GM19395 (cell line): ENCODE measurements around the gene GOLGA8O.
"Not testable (repeated sequence)": the region's sequence is repeated elsewhere in the genome, so short reads cannot be mapped to it uniquely, and the experiment has no call there.

Experiments used
- ATAC-seq: cut with Tn5 transposase; IDR thresholded peaks from one replicate; pipeline ENCODE4 v1.9.1; 2021; ENCODE audit warnings: mild to moderate bottlenecking, moderate library complexity; ENCODE audit not compliant: unreplicated experiment

The GOLGA8O gene, protein sequence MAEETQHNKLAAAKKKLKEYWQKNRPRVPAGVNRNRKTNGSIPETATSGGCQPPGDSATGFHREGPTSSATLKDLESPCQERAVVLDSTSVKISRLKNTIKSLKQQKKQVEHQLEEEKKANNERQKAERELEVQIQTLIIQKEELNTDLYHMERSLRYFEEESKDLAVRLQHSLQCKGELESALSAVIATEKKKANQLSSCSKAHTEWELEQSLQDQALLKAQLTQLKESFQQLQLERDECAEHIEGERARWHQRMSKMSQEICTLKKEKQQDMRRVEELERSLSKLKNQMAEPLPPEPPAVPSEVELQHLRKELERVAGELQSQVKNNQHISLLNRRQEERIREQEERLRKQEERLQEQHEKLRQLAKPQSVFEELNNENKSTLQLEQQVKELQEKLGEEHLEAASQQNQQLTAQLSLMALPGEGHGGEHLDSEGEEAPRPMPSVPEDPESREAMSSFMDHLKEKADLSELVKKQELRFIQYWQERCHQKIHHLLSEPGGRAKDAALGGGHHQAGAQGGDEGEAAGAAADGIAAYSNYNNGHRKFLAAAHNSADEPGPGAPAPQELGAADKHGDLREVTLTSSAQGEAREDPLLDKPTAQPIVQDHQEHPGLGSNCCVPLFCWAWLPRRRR

DNA sequence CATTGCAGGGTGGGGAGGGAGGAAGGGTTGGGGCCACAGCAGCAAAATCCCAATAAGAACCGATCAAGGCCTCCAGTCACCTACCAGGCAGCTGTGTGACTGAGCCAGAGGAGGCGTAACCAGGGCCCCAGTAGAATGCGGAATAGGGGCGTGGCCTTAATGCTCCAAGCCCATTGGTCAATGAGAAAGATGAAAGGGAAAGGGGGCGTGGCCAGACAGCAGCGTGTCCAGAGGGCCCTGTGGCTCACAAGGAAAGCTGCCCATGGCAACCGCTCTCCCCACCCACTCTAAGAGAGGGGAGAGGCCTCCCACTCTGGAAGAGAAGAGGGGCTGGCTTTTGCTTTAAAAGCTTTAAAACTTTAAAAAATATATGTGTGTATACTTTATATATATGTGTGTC lies at the start of gene GOLGA8O:
Gene GOLGA8O, minus strand, starts transcription at position 101 of the 400 bp plus-strand sequence. Its CDS starts 98 bp downstream, at position 3.
- ATAC-seq = not testable (repeated sequence)

DNA sequence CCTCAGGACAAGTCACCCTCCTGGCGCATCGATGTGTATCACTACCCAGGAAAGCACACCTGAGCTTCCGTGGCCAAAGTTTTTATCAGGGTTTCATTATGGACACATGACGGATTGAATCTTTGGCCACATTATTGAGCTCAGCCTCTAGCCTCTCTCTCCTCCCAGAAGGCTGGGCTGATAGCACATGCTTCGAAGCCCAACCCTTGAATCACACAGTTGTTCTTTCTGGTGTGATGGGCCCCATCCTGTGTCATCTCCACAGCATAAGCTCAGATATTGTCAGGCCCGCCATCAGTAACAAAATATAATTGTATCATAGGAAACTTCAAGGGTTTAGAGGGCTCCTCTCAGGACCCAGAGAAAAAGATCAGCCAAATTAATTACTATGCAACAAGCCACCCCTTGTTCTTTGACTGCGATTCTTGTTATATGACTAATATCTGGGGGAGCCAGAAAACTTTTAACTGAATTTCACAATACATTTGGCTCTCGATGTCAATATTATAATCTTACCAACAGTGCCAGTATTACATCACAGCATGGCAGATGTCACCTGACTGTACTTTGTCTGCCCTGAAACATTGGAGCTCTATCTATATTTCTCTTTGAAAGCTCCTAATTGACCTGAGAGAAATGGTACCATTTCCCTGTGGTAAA lies 48.8 kb upstream of the GOLGA8O start:
- not testable (repeated sequence) for ATAC-seq

DNA sequence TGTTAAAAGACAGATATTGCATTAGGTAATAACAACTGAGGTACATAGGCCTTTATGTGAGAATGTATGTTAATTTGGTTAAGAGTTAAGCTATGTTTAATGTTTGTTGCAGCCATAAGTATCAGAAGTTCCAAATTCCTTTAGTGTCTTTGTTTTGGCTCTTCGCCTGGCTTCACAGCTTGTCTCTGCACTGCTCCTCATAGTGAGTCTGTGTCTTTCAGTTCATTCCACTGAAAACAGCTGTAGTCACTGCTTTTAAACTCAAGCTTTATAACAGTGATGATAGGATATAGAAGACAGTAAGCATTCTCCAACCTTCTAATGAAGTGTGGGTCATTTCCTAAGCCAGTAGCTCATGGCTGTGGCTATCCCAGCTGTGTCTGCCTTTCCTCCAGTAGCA lies 47.5 kb upstream of the GOLGA8O start:
- ATAC-seq = not testable (repeated sequence)

DNA sequence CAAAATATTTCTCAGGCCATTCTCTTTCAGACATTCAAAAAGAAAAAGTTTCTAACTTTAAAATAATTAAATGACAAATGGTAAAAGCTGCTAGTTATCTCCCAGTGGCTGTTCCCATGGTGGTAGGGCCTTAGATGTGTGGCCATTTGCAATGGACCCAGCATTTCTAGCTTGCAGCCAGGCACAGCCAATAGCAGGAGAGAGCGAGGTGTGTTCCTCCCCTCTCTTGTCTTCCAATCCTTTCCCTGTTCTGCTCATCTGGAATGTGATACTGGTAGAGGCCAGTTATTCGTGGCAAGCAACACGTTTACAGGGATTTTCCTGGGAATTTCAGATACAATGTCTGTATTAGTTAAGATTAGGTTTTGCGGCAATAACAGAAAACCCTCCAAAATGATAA lies 37.3 kb upstream of the GOLGA8O start:
- not testable (repeated sequence) for ATAC-seq

DNA sequence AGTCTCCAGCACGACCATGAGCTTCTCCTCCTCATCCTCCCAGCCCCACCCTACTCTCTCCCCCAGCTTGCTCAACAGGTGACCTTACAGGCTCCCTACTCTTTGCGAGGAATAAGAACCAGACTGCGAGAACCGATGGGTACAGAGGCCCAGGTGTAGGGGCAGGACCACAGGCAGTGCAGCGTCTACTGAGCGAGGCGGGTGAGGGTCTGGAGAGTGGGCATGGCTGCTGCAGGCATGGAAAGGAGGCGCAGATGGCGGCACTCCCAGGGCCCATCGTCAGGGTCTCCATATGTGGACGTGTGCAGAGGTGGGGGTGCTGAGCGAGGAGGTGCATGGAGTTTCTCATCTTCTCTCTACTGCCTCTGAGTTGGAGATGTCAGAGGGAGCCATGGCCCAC lies 31.0 kb upstream of the GOLGA8O start:
- ATAC-seq = not testable (repeated sequence)

DNA sequence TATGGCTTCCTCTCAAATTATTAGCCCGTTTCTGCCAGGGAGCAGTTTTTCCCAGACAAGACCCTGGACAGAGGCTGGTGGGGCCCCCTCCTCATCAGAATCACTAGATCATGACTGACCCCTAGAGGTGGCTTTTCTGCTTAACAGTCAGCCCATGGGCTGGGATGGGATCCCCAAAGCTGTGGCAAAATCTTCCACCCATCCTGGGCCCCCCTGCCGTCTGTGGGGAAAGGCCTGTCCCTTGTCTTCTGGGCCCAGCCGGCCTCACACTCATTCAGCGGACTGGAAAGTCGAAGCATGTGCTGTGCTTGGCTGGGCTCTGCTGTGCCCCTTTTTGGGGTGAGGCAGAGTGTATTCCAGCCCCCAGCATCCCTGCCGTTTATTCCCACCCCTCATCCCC lies 27.9 kb upstream of the GOLGA8O start:
- not testable (repeated sequence) for ATAC-seq

DNA sequence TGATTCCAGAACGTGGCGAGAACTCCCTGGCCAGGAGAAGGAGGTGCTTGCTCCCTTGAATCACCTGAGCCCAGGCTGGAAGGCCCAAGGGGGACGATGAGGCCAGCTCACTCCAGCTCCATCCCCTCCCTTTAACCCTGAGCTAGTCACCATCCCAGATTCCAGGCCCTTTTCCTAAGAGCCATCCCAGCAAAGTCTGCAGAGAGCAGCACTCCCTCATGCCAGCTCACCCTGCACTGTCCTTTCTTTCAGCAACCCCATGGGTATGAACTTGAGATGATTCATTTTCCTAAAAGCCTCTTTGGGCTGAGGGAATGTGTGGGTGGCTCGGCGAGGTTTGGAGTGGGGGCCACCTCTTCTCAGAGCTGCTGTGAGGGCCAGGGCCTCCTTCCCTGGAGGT lies 26.2 kb upstream of the GOLGA8O start:
- not testable (repeated sequence) for ATAC-seq

DNA sequence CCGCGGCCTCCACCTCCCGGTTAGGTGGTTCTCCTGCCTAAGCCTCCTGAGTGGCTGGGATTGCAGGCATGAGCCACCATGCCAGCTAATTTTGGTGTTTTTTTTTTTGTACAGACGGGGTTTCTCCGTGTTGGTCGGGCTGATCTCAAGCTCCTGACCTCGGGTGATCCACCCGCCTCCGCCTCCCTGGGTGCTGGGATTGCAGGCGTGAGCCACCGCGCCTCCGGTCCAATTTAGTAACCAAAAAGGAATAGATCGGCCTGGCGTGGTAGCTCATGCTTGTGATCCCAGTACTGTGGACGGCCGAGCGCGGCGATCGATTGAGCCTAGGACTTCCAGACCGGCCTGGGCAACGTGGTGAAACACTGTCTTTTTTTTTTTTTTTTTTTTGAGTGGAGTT lies 12.6 kb upstream of the GOLGA8O start:
- ATAC-seq = not testable (repeated sequence)

DNA sequence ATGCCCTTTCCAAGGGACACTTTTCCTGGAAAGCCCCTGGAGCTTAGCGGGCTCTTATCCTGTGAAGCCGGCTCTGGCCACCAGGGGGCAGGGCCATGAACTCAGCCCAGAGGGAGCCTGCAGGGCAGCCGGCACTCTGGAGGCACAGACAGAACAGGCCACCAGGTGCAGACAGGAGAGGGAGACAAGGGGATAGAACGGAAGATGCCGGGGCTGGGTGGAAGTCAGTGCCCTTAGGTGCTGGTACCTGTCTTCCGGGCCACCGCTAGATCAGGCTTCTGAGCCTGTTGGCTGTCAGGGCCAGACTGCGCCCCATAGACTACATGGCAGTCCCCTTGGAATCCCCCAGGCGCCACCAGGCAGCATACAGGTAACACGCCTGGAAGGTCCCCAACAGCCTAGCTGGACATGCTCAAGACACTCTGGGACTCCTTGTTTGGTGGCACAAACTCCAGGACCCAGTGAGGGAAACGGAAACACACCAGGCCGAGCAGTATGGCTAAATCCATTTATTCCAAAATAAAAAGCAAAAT lies 14.9 kb downstream of the GOLGA8O start:
- not testable (repeated sequence) for ATAC-seq

DNA sequence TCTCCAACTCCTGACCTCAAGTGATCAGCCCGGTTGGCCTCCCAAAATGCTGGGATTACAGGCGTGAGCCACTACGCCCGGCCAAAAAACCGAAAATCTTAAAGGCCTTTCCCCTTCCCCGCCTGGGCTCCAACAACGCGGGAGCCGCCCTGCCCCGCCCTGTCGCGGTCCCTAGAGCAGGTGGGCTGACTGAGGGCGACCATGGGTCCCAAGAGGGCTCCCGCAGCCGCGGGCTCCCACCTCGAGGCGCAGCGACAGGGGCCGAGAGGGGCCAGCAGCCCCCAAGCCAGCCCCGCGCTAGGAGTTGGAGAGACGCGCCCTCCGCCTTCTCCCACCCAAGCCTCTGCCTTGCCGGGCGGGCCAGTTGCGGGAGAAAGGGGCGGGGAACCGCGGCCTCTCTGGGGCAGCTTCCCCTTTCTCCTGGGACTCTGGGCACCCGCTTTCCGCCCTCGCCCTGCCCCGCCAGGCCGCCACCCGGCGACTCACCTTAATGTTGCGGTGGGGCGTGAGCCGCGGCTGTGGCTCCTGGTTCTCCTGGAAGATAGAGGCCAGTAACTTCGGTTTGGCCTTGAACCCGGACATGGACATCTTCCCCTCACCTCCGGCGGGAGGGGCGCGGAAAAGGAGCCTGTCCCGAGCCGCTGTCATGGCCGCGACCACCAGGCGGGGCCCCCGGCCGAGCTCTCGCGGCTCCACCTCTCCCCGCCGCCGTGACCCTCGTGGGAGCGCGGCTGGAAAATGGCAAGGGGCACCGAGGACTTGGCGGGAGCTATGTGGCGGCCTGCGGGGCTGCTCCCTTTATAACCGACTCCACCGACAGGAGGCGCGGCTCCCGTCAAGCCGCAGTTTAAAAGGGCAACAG lies 21.1 kb downstream of the GOLGA8O start:
- not testable (repeated sequence) for ATAC-seq

DNA sequence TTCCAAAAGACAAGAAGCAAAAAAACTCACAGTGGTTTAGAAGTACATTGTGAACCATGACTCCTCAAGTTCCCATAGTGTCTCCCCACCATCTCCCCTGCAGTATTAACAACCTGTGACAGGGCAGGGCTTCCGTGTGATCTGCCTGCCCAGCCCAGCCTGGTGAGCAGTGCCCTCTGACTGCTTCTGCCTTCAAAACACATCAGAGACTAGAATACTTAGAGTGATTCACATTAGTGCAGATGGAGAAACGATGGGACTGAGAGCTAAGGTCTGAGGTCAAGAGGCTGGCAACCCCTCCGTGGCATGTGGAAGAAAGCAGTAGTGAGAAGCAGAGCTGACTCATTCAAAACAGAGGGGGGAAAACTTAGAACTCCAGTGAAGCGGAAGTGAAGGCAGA lies 27.8 kb downstream of the GOLGA8O start:
- not testable (repeated sequence) for ATAC-seq

DNA sequence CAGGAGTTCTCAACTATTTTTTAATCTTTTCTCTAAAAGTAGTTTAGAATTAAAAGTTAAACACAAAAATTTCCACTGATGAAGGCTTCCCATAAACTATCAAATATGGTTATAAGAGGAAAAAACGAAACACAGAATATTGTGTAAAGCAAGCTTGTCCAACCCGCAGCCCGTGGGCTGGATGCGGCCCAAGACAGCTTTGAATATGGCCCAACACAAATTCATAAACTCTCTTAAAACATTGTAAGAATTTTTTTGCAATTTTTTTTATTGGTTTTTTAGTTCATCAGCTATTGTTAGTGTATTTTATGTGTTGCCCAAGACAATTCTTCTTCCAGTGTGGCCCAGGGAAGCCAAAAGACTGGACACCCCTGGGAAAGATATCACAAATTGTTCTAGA lies 28.9 kb downstream of the GOLGA8O start:
- not testable (repeated sequence) for ATAC-seq

DNA sequence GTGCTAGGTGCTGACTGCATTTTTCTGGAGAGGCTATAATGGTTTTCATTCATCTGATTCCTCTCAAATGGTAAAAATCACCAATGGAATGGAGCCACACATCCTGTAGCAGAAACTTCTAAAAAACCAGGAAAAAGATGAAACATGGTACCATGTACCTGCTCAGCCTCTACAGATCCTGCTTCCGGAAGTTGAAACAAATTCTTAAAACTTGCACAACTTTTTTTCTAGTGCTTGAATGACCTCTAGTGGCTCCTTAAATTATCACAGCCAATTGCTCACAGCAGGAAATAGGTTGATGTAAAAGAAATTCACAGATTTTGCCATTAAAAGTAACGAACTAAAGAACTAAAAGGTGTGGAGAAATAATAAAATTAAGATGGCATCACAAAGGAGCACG lies 47.5 kb downstream of the GOLGA8O start:
- ATAC-seq = not testable (repeated sequence)

DNA sequence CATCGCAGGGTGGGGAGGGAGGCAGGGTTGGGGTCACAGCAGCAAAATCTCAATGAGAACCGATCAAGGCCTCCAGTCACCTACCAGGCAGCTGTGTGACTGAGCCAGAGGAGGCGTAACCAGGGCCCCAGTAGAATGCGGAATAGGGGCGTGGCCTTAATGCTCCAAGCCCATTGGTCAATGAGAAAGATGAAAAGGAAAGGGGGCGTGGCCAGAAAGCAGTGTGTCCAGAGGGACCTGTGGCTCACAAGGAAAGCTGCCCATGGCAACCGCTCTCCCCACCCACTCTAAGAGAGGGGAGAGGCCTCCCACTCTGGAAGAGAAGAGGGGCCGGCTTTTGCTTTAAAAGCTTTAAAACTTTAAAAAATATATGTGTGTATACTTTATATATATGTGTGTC lies 52.2 kb downstream of the GOLGA8O start, which contains the start of gene GOLGA8K:
Gene GOLGA8K, minus strand, starts transcription at position 101 of the 400 bp plus-strand sequence. Its CDS starts 98 bp downstream, at position 3.
- not testable (repeated sequence) for ATAC-seq

DNA sequence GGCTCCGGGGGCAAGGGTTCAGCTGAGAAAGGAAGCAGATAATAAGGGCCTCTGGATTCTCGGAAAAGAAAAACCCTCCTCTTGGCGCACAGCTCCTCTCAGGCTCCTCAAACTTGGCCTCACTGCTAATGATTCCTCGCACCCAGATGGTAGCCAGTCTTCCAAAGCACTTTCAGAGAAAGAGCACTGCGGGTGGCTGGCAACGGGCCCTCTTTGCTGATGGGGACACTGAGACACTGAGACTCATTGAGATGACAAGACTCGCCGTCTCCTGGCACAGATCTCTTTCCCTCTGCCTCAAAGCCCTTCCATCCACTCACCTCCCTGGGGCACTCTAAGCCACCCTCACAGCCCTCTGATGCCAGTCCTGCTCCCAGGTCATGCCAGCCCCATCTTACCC lies 58.9 kb downstream of the GOLGA8O start:
- ATAC-seq = not testable (repeated sequence)
